Right lobe of liver (tissue), 6 donors: ENCODE data around the gene PCDHA4. TPM values are rescaled to one million over a fixed set of nuclear protein-coding genes. Genes with fewer than 3 reads are reported as not detected.
"Not testable (repeated sequence)": the region's sequence is repeated elsewhere in the genome, so short reads cannot be mapped to it uniquely, and the experiment has no call there.

Source experiments
- ATAC-seq, 4 donors: fragments of 200-7000 bp; cut with Tn5 transposase; one replicate each; pipeline ENCODE4 v1.9.1; 2020; ENCODE audit warnings: mild to moderate bottlenecking in 4 of 4, moderate library complexity in 4 of 4
- DNase-seq, 3 donors: peaks; one replicate each; pipeline ENCODE4 v3.0.0-alpha.2; 2020
- H3K27ac ChIP-seq, 3 donors: fragments of 200-600 bp; one replicate each; pipeline ENCODE4 v1.8.0; 2022
- H3K27me3 ChIP-seq, 2 donors: fragments of 200-600 bp; one replicate each; pipeline ENCODE4 v1.8.0; 2022
- H3K36me3 ChIP-seq, 4 donors: fragments of 200-600 bp; sonication (generic) in 1 of 4; one replicate each; pipeline versions ENCODE4 v1.5.1 to v1.8.0; 2017 to 2022; ENCODE audit warnings: control low read depth in 1 of 4
- H3K4me1 ChIP-seq, 4 donors: fragments of 200-600 bp; sonication (generic) in 1 of 4; one replicate each; pipeline versions ENCODE4 v1.5.1 to v1.8.0; 2017 to 2022; ENCODE audit warnings: control low read depth in 1 of 4
- H3K4me3 ChIP-seq, 3 donors: fragments of 200-600 bp; one replicate each; pipeline ENCODE4 v1.8.0; 2022
- H3K9me3 ChIP-seq, 4 donors: fragments of 200-600 bp; sonication (generic) in 1 of 4; one replicate each; pipeline versions ENCODE4 v1.5.1 to v1.8.0; 2017 to 2022; ENCODE audit warnings: control low read depth in 1 of 4
- POLR2A ChIP-seq: fragments of 450-650 bp; IDR thresholded peaks from one replicate; pipeline ENCODE4 v1.6.1; 2017; ENCODE audit warnings: antibody characterized with exemption, mild to moderate bottlenecking
- WGBS: methylation state at CpG from one replicate; pipeline ENCODE4 v1.1.6; 2018; ENCODE audit warnings: low coverage, low lambda C conversion rate; ENCODE audit not compliant: insufficient coverage; ENCODE audit errors: missing lambda C conversion rate; 5-methylcytosine and 5-hydroxymethylcytosine counted together
- intact Hi-C, 2 donors: fragments of 100-400 bp; cut with DNase I; formaldehyde crosslinking; loops; one replicate each; pipeline versions ENCODE4 v1.11.2 to v1.14.1; 2022
- total RNA-seq, 6 experiments: library from RNA; depleted of rRNA in 2 of 6; stranded (reverse); fragments of >200 nt in 2 of 6; fragmentation: NEBNext Ultra II Directional in 3 of 6; extraction: Animal tissue kit (Norgen Biotek cat#: 25700) in 3 of 6; gene quantifications; one replicate each; pipeline versions ENCODE4 v1.1.0 to v1.2.4, GENCODE V29; 2016 to 2023
- TF ChIP-seq, protein P1 (sequence below), 4 donors: fragments of 200-600 bp in 3 of 4; fragments of 450-650 bp in 1 of 4; IDR thresholded peaks; one replicate each; pipeline versions ENCODE4 v1.5.1 to v1.8.0; 2016 to 2022; ENCODE audit warnings: antibody characterized with exemption in 4 of 4, mild to moderate bottlenecking in 2 of 4
- donor health status: DM: no; HTN: yes; CAD: no.
- donor health status: DM: no; HTN: no; CAD: no.
- donor health status: DM: no; HTN: no; CAD: no.
- donor health status: DM: no; HTN: yes; CAD: no.
- donor health status: DM: no; HTN: yes; CAD: no.

The PCDHA4 gene
- total RNA-seq, 6 experiments from 2014 or later: 0.09 to 0.19 (median 0.13) TPM; not detected in 2

DNA sequence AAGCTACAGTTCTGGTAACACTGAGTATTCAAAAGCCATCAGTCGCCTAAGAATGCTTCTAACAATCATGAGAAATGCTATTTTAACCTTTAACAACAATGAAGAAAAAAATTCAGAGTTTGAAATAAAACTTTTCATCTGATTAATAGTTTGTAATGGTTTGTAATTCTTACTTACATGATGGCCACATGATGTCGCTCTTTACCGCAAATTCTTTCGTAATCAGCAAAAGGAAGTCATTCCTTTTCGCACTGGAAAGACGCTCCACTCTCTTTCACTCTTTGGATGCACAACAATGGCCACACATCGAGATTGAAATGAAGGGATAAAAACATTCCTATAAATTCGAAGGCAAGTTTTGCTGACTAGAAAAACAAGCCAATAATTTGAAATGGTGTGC is 27.1 kb downstream of the PCDHA4 start, which contains the start of gene PCDHA7:
Gene PCDHA7, plus strand, starts transcription at position 277 of the 400 bp plus-strand sequence. Its CDS starts 115 bp downstream, at position 392.
- no peak for TF ChIP-seq POLR2A
- TF ChIP-seq, protein P1, sequence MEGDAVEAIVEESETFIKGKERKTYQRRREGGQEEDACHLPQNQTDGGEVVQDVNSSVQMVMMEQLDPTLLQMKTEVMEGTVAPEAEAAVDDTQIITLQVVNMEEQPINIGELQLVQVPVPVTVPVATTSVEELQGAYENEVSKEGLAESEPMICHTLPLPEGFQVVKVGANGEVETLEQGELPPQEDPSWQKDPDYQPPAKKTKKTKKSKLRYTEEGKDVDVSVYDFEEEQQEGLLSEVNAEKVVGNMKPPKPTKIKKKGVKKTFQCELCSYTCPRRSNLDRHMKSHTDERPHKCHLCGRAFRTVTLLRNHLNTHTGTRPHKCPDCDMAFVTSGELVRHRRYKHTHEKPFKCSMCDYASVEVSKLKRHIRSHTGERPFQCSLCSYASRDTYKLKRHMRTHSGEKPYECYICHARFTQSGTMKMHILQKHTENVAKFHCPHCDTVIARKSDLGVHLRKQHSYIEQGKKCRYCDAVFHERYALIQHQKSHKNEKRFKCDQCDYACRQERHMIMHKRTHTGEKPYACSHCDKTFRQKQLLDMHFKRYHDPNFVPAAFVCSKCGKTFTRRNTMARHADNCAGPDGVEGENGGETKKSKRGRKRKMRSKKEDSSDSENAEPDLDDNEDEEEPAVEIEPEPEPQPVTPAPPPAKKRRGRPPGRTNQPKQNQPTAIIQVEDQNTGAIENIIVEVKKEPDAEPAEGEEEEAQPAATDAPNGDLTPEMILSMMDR (IDR thresholded peaks at IDR 0.05): peak in 1 of 4 donors; percentile 20
- no peak within 1 kb of the TSS for H3K4me3 ChIP-seq
- WGBS: 6% methylated on average over 8 of the region's 8 CpGs
- no peak within 1 kb of the TSS for H3K27ac ChIP-seq
- DNase-seq (no peak), ATAC-seq (no peak)
- no peaks in the 10 kb centered on the region for H3K4me1 ChIP-seq
- no peaks in the 10 kb centered on the region for H3K9me3 ChIP-seq
- intact Hi-C loops: no loop called here
- H3K27me3 ChIP-seq: peaks cover 0 to 3% of the 10 kb centered on the region in 2 donors
- no peaks in the 10 kb centered on the region for H3K36me3 ChIP-seq

DNA sequence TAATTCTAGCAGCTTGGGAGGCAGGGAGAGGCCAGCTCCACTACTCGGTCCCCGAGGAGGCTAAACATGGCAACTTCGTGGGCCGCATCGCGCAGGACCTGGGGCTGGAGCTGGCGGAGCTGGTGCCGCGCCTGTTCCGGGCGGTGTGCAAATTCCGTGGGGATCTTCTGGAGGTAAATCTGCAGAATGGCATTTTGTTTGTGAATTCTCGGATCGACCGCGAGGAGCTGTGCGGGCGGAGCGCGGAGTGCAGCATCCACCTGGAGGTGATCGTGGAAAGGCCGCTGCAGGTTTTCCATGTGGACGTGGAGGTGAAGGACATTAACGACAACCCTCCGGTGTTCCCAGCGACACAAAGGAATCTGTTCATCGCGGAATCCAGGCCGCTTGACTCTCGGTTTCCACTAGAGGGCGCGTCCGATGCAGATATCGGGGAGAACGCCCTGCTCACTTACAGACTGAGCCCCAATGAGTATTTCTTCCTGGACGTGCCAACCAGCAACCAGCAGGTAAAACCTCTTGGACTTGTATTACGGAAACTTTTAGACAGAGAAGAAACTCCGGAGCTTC is 27.7 kb downstream of the PCDHA4 start:
- H3K27ac ChIP-seq, H3K9me3 ChIP-seq, H3K27me3 ChIP-seq, ATAC-seq, H3K4me1 ChIP-seq, DNase-seq, H3K4me3 ChIP-seq, H3K36me3 ChIP-seq, intact Hi-C loops: not testable (repeated sequence)
- WGBS: 11% methylated on average over 9 of the region's 38 CpGs

DNA sequence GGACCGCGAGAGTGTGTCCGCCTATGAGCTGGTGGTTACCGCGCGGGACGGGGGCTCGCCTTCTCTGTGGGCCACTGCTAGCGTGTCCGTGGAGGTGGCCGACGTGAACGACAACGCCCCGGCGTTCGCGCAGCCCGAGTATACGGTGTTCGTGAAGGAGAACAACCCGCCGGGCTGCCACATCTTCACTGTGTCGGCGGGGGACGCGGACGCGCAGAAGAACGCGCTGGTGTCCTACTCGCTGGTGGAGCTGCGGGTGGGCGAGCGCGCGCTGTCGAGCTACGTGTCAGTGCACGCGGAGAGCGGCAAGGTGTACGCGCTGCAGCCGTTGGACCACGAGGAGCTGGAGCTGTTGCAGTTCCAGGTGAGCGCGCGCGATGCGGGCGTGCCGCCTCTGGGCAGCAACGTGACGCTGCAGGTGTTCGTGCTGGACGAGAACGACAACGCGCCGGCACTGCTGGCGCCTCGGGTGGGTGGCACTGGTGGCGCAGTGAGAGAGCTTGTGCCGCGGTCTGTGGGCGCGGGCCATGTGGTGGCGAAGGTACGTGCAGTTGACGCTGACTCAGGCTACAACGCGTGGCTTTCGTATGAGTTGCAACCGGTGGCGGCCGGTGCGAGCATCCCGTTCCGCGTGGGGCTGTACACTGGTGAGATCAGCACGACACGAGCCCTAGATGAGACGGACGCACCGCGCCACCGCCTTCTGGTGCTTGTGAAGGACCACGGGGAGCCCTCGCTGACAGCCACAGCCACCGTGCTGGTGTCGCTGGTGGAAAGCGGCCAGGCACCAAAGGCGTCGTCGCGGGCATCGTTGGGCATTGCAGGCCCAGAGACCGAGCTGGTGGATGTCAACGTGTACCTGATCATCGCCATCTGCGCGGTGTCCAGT is 29.0 kb downstream of the PCDHA4 start:
- intact Hi-C loops: no loop called here
- TF ChIP-seq, protein P1 (IDR thresholded peaks at IDR 0.05): no peak
- no peak for TF ChIP-seq POLR2A
- DNase-seq (no peak), ATAC-seq (no peak)
- Histone ChIP-seq H3K36me3 (no peaks in the 10 kb centered on the region), H3K27ac (no peak overlapping the region), H3K4me3 (no peak overlapping the region), H3K9me3 (no peaks in the 10 kb centered on the region), H3K4me1 (no peaks in the 10 kb centered on the region), H3K27me3 (peaks cover 0 to 2% of the 10 kb centered on the region in 2 donors)
- 27% methylated on average over 5 of the region's 103 CpGs for WGBS

DNA sequence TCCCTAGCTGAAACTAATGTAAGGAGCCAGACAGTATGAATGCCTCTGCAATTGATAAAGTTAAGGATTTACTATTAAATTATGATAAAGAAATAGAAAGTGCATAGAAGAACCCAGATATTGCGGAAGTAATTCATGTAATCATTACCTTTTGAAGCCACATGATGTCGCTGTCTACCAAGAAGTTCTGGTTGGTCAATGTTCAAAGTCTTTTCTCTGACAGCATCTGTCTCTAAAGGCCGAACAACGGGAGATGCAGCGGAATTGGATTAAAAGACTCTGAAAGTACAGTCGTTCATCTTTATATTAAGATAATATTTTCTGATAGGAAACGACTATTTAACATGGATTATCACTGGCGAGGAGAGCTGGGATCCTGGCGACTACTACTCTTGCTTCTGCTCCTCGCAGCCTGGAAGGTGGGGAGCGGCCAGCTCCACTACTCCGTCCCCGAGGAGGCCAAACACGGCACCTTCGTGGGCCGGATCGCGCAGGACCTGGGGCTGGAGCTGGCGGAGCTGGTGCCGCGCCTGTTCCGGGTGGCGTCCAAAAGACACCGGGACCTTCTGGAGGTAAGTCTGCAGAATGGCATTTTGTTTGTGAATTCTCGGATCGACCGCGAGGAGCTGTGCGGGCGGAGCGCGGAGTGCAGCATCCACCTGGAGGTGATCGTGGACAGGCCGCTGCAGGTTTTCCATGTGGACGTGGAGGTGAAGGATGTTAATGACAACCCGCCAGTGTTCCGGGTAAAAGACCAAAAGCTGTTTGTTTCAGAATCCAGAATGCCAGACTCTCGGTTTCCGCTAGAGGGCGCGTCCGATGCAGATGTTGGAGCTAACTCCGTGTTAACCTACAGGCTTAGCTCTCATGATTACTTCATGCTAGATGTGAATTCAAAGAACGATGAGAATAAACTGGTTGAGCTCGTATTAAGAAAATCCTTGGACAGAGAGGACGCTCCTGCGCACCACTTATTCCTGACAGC is 34.4 kb downstream of the PCDHA4 start, which contains the start of gene PCDHA8:
Gene PCDHA8, plus strand, starts transcription at position 210 of the 985 bp plus-strand sequence. Its CDS starts 135 bp downstream, at position 345.
- ATAC-seq: no peak
- TF ChIP-seq POLR2A: no peak
- TF ChIP-seq, protein P1 (IDR thresholded peaks at IDR 0.05): peak in 1 of 4 donors; percentile 15
- Histone ChIP-seq H3K4me3 (no peak within 1 kb of the TSS), H3K4me1 (no peaks in the 10 kb centered on the region), H3K9me3 (no peaks in the 10 kb centered on the region), H3K27me3 (no peaks in the 10 kb centered on the region), H3K27ac (no peak within 1 kb of the TSS), H3K36me3 (no peaks in the 10 kb centered on the region)
- DNase-seq: no peak
- 20% methylated on average over 28 of the region's 47 CpGs for WGBS
- intact Hi-C loops: no loop called here
